ENCODE measurements around the gene PLOD2.

PLOD2 gene

DNA sequence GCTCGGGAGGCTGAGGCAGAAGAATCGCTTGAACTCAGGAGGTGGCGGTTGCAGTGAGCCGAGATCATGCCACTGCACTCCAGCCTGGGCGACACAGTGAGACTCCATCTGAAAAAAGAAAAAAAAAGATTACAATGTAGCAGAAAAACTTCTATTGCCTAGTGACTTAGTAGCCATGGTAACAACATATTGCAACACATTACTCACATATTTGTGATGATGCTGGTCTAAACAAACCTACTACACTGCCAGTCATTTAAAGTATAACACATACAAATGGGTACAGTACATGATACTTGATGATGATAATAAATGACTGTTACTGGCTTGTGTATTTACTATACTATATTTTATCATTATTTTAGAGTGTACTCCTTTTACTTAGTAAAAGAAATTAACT is 125.6 kb downstream of the PLOD2 start:
- no peak for DNase-seq

DNA sequence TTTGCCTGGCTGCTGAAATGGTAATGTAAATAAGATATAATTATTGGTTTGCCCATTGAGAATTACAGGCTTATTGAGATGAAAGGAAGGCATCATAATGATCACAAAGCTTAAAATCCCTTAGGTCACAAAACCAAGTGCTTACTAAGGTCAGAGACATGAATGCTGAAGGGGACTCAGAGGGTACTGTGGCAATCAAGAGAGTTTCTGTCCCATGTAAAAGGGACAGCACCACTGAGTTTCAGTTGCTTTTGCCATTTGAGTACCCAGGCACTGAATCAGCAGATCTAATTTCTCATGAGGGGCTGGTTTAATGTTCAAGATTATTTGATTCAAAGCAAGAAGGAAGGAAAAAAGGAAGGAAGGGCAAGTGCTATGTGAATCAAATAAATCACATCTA is 127.0 kb downstream of the PLOD2 start:
- DNase-seq: no peak

DNA sequence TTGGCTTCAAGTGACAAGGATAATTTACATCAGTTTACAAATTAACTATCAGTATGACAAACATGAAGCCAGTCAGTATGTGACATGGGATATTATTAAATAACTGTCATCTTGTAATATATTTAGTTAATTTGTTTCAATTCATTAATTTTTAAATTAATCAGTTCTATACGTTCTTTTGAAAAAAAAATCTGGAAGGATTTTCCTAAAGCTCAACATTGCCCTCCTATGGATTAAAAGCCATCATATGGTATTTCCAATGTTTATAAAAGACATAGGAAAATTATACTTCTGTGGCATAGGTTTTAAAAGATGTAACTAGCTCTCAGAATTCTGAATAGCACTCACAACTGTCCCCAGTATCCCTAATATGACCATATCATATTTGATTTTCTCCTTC is 134.4 kb downstream of the PLOD2 start:
- no peak for DNase-seq

DNA sequence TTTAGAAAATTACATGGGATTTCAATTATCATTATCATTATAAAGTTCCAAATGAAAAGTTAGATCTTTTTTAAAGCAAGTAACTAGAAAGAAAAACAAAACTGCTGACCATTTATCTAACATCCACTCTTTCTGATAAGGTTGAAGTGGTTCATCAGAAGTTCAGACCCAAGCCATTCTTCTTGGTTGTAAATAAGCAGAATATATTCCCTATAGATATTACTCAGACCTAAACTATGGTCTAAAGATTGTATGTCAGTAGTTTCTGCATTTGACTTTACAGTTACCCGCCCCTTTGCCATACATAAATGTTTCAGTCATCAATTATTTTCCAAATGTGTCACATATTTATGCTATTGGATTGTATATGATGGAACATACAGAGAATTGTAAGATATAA is 136.7 kb downstream of the PLOD2 start:
- DNase-seq: no peak

DNA sequence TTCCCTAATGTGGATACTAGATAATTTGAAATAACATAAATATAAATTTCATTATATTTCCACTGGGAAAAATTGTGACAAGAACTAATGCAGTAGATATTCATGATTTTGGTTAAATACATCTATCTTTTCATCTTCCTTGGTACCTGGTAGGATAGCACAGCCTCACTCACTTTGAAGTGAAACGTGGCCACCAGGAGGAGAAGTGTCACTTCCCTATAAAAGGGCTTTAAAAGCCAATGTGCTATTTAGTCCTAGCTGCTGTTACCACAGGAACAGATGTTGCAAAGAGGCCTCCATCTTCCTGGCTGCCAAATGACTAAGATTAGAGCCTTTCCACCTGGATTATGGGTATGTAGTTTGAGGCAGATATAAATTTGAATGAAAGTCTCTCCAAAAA is 140.0 kb downstream of the PLOD2 start:
- DNase-seq: no peak

DNA sequence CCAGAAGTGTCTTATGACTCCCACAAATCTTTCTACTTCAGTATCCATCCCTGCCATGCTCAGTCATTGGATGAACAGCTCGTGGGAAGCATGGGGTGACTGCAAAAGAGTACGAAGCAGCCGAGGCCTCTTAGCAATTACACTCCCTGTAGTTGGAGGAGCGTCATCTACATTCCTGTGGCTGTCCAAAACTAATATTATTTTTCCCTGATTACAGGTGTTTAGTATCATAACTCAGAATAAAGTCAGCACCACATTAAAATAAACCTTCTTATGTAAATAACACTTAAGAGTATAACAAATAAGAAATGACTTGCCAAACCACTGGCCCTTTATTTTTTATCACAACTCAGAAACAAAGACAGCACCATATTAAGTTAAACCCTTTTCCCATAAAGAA is 141.5 kb downstream of the PLOD2 start:
- DNase-seq: no peak
